WTC11 (cell line): ENCODE measurements around the gene WDSUB1.

ENCODE experiments used
- ATF3 ChIP-seq: sonication (generic); formaldehyde crosslinking; conservative IDR thresholded peaks from 2 replicates; pipeline ENCODE4 v1.8.1; 2022; ENCODE audit warnings: mild to moderate bottlenecking, missing genetic modification reagents
- E2F1 ChIP-seq: sonication (generic); formaldehyde crosslinking; IDR thresholded peaks from 2 replicates; pipeline ENCODE4 v1.8.0; 2022; ENCODE audit warnings: mild to moderate bottlenecking, missing genetic modification reagents
- FOXP1 ChIP-seq: sonication (generic); formaldehyde crosslinking; IDR thresholded peaks from 2 replicates; pipeline ENCODE4 v1.8.0; 2022; ENCODE audit warnings: missing genetic modification reagents, mild to moderate bottlenecking, moderate library complexity, borderline replicate concordance
- IRF2 ChIP-seq: sonication (generic); formaldehyde crosslinking; IDR thresholded peaks from 2 replicates; pipeline ENCODE4 v1.8.0; 2022; ENCODE audit warnings: low read depth, missing genetic modification reagents, borderline replicate concordance
- NR3C1 ChIP-seq: sonication (generic); formaldehyde crosslinking; conservative IDR thresholded peaks from 2 replicates; pipeline ENCODE4 v1.8.1; 2023; ENCODE audit warnings: low read depth, mild to moderate bottlenecking, missing genetic modification reagents
- SP1 ChIP-seq: sonication (generic); formaldehyde crosslinking; conservative IDR thresholded peaks from 2 replicates; pipeline ENCODE4 v1.8.1; 2022; ENCODE audit warnings: missing genetic modification reagents
- TP53 ChIP-seq: sonication (generic); formaldehyde crosslinking; IDR thresholded peaks from 2 replicates; pipeline ENCODE4 v1.8.1; 2023; ENCODE audit warnings: mild to moderate bottlenecking, missing genetic modification reagents
- TF ChIP-seq, protein P1 (sequence below): fragments of 200-600 bp; IDR thresholded peaks from 2 replicates; pipeline ENCODE4 v1.8.0; 2022; ENCODE audit warnings: antibody characterized with exemption
- TF ChIP-seq, protein P2 (sequence below): sonication (generic); formaldehyde crosslinking; IDR thresholded peaks from 2 replicates; pipeline ENCODE4 v1.8.1; 2023; ENCODE audit warnings: mild to moderate bottlenecking, missing genetic modification reagents

GRCh38 chr2:159214325-159214865 is 72.1 kb downstream of the WDSUB1 start:
- TF ChIP-seq FOXP1 (CRISPR knock-in tag) (no peak), NR3C1 (CRISPR knock-in tag) (no peak), E2F1 (no peak), SP1 (CRISPR knock-in tag) (no peak), ATF3 (no peak), IRF2 (no peak), TP53 (CRISPR knock-in tag) (no peak)
- TF ChIP-seq, protein P1, sequence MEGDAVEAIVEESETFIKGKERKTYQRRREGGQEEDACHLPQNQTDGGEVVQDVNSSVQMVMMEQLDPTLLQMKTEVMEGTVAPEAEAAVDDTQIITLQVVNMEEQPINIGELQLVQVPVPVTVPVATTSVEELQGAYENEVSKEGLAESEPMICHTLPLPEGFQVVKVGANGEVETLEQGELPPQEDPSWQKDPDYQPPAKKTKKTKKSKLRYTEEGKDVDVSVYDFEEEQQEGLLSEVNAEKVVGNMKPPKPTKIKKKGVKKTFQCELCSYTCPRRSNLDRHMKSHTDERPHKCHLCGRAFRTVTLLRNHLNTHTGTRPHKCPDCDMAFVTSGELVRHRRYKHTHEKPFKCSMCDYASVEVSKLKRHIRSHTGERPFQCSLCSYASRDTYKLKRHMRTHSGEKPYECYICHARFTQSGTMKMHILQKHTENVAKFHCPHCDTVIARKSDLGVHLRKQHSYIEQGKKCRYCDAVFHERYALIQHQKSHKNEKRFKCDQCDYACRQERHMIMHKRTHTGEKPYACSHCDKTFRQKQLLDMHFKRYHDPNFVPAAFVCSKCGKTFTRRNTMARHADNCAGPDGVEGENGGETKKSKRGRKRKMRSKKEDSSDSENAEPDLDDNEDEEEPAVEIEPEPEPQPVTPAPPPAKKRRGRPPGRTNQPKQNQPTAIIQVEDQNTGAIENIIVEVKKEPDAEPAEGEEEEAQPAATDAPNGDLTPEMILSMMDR, result no peak
- TF ChIP-seq, protein P2, sequence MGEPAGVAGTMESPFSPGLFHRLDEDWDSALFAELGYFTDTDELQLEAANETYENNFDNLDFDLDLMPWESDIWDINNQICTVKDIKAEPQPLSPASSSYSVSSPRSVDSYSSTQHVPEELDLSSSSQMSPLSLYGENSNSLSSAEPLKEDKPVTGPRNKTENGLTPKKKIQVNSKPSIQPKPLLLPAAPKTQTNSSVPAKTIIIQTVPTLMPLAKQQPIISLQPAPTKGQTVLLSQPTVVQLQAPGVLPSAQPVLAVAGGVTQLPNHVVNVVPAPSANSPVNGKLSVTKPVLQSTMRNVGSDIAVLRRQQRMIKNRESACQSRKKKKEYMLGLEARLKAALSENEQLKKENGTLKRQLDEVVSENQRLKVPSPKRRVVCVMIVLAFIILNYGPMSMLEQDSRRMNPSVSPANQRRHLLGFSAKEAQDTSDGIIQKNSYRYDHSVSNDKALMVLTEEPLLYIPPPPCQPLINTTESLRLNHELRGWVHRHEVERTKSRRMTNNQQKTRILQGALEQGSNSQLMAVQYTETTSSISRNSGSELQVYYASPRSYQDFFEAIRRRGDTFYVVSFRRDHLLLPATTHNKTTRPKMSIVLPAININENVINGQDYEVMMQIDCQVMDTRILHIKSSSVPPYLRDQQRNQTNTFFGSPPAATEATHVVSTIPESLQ, result no peak
